HG03196 (cell line): ENCODE results near the gene CD9.

Experiments used
- ATAC-seq: cut with Tn5 transposase; IDR thresholded peaks from one replicate; pipeline ENCODE4 v1.9.1; 2021; ENCODE audit not compliant: unreplicated experiment

The CD9 gene

DNA sequence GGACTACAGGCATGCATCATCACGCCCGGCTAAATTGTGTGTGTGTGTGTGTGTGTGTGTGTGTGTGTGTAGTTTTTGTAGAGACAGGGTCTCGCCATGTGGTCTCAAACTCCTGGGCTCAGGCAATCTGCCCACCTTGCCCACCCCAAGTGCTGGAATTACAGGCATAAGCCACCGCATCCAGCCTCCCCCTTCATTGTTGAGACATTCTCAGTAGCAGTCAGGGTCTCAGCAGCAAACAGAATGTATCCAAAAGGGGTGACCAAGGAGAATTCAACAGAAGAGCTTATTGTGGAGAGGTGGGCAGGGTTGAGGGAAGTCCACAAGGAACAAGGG lies 73.0 kb downstream of the CD9 start:
- no peak for ATAC-seq

DNA sequence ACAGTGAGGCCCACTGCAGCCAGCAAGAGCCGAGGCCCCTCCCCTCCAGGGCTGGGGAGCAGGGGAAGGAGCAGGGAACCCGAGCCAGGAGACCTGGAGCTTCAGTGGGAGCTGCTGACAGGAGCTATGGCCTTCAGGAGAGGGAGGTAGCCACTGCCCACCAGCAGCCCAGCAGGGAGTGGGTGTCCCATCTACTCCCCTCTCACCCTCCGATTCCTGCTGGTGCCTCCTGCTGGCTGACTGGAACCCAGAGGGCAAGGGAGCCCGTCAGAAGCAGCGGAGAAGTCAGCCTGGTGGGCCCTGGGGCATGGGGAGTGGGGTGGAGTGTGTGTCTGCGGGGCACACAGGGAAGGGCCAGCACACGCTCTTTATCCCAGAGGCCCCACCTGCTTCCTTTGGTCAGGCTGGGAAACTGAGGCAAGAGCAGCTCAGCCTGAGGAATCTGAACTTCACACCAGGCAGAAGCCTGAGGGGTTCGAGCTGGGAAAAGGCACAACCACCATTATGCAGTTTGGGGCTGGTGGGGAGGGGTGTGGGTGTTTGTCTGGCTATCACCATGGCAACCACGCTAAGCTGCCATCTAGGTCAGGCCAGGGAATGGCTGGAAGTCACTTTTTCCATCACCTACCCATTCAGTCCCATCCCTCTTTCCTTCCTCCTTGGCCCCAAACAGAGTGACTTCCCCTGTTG lies 73.5 kb downstream of the CD9 start:
- no peak for ATAC-seq

DNA sequence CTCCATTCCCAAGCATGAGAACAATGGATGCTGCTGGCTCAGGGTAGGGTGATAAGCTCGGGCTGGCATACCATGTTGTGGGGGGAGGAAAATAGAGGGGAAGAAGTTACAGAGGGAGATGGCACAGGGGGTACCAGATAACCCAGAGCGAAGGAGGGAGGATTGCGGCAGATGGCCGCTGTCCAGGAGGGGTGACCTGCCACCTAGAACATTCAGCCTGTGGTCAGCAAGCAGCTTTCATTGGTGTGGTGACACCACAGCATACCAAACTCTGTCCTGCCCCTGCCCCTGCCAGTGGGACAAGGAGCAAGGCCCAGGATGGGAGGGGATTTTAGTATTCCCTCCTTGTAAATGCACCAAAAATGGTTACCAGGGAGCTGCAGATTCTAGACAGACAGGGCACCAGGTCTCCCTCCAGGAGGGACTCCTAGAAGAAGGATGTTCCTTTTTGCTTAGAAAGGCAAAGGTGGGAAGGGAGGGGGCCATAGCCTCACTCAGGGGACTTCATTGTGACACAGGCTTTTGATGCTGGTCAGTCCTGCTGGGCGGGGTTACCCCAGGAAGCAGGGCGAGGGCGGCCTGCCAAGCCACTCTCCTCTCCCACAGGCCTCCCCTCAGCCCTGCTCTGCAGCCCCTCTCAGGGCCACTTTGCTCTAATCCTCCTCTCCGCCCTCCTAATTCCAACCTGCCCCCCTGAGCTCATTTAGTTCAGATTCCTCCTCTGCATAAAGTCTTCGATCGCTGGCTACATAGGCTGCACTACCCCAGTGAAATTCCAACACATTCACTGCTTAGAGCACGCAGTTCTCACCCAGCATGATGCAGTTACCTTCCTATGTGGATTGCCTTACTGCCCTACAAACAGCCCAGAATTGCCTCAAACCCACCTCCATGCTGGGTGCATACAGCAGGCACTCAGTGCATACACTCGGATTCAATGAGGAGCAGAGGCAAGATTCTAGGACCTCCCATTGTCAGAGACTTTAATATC lies 74.3 kb downstream of the CD9 start:
- ATAC-seq = no peak

DNA sequence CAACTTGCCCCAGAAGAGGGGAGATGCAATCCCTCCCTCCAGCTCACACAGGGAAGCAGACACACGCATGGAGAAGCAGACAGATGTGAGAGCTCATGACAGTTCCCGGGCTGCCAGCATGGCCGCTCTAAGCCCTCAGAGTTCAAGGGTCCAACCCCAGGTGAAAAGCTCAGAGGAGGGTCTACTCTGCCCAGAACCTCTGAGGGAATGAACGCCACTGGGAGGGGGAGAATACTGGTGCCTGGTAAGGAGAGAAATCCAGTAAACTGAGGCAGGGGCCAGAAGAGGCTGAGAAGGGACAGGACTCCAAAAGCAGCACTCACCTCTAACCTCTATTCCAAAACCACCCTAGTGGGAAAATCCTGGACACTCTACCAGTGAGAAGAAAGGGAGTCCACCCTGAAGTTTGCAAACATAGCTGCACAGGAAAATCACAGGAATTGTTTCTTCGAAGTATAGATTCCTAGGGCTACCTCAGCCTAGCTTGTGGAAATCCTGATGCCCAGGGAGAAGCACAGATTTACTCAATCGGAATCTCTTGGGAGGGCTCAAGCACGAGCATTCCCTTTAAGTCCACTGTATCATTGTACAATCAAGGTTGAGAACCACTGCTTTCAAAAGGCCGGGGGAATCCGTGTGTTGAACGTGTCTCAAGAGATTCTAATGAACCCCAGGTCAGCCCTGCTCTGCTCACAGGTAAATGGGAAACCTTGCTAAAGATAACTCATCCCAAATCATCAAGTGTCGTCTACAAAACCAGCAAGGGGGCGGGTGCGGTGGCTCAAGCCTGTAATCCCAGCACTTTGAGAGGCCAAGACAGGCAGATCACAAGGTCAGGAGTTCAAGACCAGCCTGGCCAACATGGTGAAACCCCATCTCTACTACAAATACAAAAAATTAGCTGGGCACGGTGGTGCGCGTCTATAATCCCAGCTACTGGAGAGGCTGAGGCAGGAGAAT lies 76.0 kb downstream of the CD9 start:
- ATAC-seq = no peak

DNA sequence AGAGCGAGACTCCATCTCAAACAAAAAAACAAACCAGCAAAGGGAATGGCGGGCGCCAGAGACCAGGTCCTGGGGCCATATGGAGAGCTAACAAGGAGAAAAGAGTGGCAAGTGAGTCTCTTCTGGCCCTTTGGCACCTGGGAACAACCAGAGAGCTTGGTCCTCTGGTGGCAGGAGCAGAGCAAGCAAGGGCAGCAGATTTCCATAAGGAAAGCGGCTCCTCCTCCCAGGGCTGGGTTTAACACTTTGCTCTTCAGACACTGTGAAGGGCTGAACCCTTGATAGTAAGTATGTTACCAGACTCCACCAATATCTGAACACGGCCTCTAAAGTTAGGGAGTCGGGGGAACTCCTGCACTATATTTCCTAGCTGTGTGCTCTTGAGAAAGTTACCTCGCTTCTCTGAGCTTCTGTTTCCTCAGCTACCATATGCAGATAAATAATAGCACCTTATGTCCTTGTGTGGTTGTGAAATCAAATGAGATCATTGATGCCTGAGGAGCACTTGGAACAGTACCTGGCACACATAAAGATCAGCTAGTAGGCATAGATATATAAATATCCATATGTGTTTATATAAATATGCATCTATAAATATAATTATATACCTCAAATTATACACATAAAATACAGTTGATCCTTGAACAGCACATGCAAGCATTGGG lies 76.9 kb downstream of the CD9 start:
- no peak for ATAC-seq

DNA sequence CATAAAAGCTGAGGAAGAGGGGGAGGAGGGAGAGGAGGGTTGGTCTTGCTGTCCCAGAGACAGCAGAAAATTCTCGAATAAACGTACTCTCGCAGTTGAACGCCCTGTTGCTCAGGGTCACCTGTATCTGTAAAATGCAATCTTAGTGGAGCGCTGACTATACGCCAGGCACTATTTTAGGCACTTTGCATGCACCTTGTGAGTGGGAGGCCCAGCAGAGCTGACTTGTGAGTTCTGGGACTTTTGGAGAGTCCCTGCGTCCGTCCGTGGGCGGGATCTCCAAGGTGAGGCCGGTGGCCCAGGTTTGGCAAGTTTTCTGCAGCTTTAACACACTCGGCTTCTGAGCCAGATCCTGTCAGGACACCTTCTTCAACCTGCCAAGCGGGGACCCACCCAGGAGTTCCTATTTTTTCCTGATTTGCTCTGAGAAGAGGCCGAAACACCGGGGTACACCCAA lies 77.8 kb downstream of the CD9 start:
- peak; percentile 13 for ATAC-seq

DNA sequence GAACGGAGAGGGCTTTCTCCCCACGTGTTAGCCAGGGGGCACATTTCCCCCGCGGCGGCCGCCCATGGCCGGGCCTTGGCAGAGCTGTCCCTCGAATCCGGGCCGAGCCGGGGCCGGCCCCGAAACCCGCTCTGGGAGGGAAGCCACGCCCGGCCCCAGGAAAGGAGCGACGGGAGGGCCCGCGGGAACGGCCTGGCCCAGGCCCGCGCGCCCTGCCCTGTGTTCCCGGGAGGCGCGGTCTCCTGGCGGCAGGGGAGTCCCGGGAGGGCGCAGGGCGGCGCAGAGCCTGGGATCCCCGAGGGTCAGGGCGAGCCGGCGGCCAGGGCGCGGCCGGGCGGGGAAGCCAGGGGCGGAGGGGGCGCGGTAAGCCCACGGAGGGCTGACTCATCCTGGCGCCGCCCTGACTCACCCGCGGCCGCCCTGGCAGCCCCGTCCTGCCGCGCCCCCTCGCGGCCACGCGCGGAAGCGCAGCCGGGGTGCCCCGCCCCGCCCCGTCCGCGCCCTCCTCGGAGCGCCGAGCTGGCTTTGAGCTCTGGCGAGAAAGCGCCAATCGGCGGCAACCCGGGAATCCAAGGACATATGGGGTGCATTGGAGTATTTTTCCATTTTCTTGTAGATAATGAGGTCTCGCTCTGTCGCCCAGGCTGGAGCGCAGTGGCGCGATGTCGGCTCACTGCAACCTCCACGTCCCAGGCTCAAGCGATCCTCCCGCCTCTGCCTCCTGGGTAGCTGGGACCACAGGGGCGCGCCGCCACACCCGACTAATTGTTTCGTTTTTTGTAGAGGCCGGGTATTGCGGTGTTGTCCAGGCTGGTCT lies 78.4 kb downstream of the CD9 start:
- peak; percentile 68 for ATAC-seq

DNA sequence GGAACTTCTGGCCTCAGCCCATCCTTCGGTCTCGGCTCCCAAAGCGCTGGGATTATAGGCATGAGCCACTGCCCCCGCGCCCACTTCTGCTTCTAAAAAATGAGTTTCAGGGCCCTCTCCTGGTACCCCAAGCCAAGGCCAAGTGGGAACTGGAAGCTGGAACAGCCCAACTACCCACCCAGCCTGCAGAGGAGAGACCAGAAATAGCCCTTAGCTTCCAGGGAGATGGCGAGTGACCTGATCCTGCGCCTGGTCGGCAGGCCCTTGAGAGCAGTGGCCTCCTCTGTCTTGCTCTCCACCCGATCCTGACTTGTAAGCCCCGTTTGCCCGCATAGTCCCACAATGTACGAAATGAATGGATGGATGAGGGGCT lies 79.0 kb downstream of the CD9 start:
- no peak for ATAC-seq

DNA sequence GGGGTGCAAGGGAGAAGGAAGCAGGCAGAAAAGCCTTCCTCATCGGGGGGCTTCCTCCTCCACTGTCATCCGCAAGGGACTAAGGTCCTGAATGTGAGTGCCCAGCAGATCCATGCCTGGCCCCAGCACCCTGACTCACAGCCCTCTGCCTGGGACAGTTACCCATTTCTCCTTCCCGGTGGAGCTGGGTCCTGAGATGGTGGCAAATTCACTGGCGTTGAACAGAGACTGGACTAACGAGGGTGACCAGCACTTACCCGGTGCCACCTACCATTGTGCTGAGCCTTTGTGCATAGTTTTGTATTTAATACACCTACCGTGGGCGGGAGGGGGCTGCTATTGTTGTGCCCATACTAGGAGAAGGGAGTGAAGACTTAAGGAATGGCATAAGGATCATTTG lies 79.4 kb downstream of the CD9 start:
- no peak for ATAC-seq

DNA sequence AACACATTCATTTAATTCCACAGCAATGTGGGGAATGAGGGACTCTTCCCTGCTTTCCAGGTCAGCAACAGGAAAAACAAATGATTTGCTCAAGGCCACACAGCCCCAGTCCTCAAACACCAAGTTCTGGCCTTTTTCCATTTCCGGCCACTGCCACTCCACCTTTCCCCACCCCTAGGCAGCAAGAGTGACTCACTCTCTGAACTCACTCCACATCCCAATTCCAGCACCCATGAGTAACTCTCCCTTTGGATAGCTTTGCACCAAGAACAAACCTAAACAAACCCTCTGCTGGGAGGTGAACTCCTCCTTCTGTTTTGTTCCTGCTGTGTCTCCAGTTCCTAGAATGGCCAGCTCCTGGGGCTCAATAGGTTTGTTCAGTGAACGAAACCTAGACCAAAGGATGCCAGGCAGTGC lies 79.9 kb downstream of the CD9 start:
- ATAC-seq = no peak

DNA sequence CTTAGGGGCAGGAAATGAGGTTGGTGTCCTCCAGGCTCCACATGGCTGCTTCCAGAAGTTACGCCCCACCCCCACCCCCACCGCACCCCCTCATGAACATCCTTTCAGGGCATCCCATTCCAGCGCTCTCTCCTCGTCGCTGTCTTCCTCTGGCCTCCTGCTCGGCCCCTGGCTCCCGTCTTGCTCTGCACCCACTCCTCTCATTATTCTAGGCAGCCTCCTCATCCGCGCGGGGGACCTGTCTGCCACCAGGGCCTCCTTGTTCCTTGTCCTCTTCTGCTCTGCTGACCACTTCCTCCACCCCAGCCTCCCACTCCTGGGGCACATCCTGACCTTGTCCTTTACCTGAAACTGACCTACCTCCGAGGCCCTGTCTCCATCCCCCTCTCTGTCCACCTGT lies 80.5 kb downstream of the CD9 start:
- no peak for ATAC-seq

DNA sequence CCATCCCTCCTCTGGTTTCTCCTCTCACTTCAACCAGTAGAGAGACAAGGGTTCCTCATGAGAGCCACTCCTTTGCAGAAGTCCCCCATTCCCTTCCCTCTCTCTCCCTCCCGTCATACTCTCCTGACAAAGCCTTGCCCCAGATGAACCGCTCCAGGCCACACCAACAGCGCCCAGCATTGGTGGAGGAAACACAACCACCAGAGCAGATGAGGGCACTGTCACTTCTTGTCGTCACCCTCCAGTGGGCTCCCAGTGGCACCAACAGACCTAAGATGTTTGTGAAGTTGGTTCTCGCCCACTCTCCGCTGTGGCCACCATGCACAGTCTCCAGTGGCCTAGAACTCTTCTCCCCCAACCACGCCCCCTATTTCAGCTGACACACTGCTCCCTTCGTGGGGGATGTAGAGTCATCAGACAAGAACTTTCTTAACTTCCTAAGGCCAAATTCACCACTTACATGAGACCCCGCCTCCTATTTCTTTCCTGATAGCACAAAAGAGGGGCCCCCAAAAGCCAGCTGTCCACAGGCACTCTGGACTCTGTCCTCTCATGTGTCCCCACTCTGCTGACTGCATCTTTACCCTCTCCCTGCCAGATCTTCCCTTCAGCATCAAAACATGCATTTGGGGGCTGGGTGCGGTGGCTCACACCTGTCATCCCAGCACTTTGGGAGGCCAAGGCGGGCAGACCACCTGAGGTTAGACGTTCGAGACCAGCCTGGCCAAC lies 81.0 kb downstream of the CD9 start:
- ATAC-seq = no peak

DNA sequence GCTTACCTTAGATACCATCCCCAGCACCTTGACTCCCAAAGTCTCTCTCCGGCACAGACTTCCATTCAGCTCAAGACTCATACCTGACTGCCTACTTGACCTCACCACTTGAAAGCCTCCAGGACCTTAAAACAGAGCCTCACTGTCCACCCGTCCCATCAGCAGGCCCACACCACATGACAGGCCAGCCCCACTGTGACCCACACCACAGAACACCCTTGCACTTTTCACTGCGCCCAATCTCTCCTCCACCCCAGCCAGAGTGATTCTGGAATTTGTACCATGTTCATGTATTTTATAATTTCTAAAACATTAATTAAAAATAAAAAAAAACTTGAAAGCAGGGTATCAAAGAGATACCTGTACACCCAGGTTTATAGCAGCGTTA lies 82.2 kb downstream of the CD9 start:
- no peak for ATAC-seq

DNA sequence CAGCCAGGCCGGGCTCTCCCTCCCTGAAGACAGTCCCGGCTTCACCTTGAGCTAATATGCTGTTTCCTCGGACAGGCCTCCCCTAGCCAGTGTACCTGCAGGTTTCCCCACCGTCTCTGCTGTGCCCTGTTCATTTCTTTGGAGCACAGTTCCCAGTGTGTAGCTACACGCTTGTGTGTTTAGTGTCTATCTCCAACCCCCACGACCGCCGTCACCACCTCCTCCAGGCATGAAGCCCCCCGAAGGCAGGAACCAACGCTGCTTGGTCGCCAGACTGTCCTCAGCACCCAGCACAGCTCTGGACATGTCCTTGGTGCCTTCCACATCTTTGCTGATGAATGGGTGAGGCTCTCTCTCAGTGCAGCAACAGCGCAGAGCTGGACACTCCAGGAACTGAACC lies 84.1 kb downstream of the CD9 start:
- ATAC-seq = no peak

DNA sequence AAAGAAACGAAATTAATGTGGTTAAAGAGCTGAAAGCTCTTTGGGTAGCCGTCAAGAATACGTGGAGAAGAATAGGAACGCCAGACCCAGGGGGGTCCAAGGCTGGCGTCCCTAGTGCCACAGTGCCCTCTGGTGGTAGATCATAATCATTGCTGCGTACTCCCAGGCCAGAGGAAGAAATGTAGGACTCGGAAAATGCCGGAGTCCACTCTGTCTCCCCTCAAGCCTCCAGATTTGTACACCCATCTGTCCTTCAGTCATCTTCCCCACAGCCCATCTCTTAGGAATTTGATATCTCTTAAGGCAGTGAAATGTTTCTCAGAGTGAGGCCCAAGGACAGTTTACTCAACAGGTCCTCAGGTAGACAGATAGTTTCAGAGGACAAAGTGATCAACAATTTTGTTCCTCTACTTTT lies 84.9 kb downstream of the CD9 start:
- ATAC-seq = peak; percentile 73

DNA sequence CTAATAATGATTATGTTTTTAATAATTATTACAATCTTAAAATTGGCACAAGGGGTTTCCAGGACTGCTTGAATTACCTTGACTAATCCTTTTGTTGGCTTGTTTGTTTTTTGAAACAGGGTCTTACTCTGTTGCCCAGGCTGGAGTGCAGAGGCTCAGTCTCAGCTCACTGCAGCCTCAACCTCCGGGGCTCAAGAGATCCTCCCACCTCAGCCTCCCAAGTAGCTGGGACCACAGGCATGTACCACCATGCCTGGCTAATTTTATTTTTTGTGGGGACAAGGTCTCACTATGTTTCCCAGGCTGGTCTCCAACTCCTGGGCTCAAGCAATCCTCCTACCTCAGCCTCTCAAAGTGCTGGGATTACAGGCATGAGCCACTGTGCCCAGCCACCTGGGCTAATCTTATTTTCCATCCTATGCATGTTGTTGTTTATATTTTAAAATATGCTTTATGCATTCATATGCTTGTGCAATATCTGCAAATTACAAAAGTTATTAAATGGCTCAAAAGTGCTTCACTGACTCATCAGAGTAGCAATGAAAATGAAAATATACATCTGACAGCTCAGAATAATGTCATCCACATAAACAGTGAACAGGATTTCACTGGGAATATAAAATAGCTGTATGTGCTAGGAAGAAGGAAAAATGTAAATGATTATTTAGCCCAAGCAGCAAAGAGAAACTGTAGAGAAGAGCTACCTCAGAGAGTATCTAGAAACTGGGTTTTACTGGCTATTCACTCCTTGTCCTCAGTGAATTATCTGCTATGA lies 85.5 kb downstream of the CD9 start:
- no peak for ATAC-seq
